ENCODE measurements around the gene MAT2A.

The MAT2A gene

DNA sequence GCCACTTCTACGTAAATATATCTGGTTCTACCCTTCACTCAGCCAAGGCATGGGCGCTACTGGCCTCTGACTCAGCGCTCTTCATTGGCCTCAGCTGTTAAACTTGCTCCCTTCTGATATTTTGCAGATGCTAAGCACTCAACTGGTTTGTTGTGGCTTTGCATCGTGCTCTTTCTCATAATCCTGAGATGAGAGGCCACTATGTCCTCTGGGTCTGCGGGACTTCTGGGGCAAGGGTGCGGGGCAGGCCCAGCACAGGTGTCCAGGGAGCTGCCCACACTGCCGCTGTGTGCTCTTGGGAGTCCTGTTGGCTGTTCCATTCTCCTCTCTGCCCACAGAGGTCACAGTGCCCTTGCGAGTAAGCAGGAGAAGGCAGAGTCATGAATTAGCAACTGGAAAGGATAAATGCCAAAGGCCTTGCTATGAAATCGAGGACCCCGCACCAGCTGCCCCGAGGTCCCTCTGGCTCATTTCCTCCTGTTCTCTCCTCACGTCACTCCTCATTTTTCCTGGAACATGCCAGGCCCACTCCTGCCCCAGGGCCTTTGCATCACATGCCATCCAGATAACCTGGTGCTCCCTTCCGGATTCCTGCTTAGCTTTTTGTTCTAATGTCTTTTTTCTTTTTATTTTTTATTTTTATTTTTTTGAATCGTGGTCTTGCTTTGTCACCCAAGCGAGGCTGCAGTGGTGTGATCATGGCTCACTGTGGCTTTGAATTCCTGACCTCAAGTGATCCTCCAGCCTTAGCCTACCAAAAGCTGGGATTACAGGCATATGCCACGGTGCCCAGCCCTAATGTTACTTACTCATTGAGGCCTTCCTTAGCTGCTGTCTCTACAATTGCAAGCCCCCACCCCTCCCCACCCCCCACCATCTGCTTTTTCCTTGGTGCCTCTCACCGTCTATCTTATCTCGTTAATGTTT, 34.9 kb upstream of the MAT2A start:
- Histone ChIP-seq H3K36me3 (replicated peaks in 1 of 2; ENCODE audit: control insufficient read depth in 2 of 2, insufficient read depth in 2 of 2, low read length in 2 of 2) (no peaks in the 10 kb centered on the region), H3K4ac (ENCODE audit: low read length) (no peak overlapping the region), H3K14ac (ENCODE audit: low read length) (no peak overlapping the region), H2BK120ac (ENCODE audit: low read depth, low read length) (no peak overlapping the region), H4K8ac (ENCODE audit: low read depth, low read length) (no peak overlapping the region), H2AFZ (ENCODE audit: low read length) (no peak overlapping the region), H3K4me1 (ENCODE audit: control insufficient read depth in 2 of 2, insufficient read depth in 1 of 2, low read depth in 1 of 2, low read length in 2 of 2) (no peaks in the 10 kb centered on the region), H3K79me1 (ENCODE audit: low read depth, low read length) (no peaks in the 10 kb centered on the region), H3K27ac (replicated peaks; ENCODE audit: low read length) (no peak overlapping the region), H3K23ac (ENCODE audit: low read depth, low read length, poor library complexity) (no peak overlapping the region), H4K91ac (ENCODE audit: low read depth, low read length, poor library complexity) (no peak overlapping the region), H2AK5ac (ENCODE audit: low read depth, low read length) (no peak overlapping the region), H3K27me3 (ENCODE audit: control insufficient read depth in 3 of 3, insufficient read depth in 3 of 3, low read depth in 1 of 3, low read length in 3 of 3) (peaks cover 0 to 15% (median 0%) of the 10 kb centered on the region in 3 experiments), H2BK12ac (ENCODE audit: low read length) (no peak overlapping the region), H3K4me3 (ENCODE audit: low read length in 2 of 2) (no peak overlapping the region), H3K9ac (ENCODE audit: low read depth, low read length, poor library complexity) (no peak overlapping the region), H3K9me3 (replicated peaks in 1 of 2; ENCODE audit: control insufficient read depth in 2 of 2, insufficient read depth in 1 of 2, low read depth in 1 of 2, low read length in 2 of 2) (no peaks in the 10 kb centered on the region), H3K4me2 (ENCODE audit: insufficient read depth, low read length, poor library complexity, severe bottlenecking) (no peak overlapping the region), H2BK5ac (ENCODE audit: low read length) (no peak overlapping the region), H2BK15ac (ENCODE audit: low read length) (no peak overlapping the region), H3K18ac (ENCODE audit: low read length) (no peak overlapping the region)
- DNase-seq (ENCODE audit: low spot score) = no peak
- WGBS, 2 donors (ENCODE audit: extremely low coverage in 2 of 2, insufficient read length in 2 of 2, insufficient replicate concordance in 1 of 2) = no CpG with 5 or more reads among the region's 18 CpGs

DNA sequence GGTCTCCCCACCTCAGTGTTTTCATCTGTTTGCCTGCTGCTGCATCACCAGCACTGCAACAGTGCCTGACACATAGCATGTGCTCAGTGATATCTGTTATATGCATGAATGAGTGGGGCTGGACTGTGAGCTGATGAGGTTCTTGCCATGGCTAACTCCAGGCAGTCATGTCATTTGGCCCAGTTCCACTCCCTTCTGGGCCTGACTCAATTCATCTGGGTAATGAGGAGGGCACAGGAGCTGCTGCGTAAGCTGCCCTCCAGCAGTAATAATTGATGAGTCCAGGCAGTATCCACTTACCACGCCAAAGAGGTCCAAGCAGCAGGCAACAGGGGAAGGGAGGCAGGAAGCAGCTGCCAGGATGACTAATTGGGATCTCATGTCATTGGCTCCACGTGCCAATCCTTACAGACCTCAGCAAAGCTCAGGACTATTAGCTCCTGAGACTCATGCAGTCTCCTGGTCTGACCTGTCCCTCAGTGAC, 34.1 kb upstream of the MAT2A start:
- no peak overlapping the region for H4K8ac ChIP-seq (ENCODE audit: low read depth, low read length)
- no peaks in the 10 kb centered on the region for H3K36me3 ChIP-seq (replicated peaks in 1 of 2; ENCODE audit: control insufficient read depth in 2 of 2, insufficient read depth in 2 of 2, low read length in 2 of 2)
- H2BK120ac ChIP-seq (ENCODE audit: low read depth, low read length) = no peak overlapping the region
- H2AFZ ChIP-seq (ENCODE audit: low read length) = no peak overlapping the region
- peaks cover 0 to 15% (median 0%) of the 10 kb centered on the region in 3 experiments for H3K27me3 ChIP-seq (ENCODE audit: control insufficient read depth in 3 of 3, insufficient read depth in 3 of 3, low read depth in 1 of 3, low read length in 3 of 3)
- H3K4me1 ChIP-seq (ENCODE audit: control insufficient read depth in 2 of 2, insufficient read depth in 1 of 2, low read depth in 1 of 2, low read length in 2 of 2) = no peaks in the 10 kb centered on the region
- no peak overlapping the region for H4K91ac ChIP-seq (ENCODE audit: low read depth, low read length, poor library complexity)
- no peak overlapping the region for H3K4me2 ChIP-seq (ENCODE audit: insufficient read depth, low read length, poor library complexity, severe bottlenecking)
- H2BK15ac ChIP-seq (ENCODE audit: low read length) = no peak overlapping the region
- H3K18ac ChIP-seq (ENCODE audit: low read length) = no peak overlapping the region
- no peaks in the 10 kb centered on the region for H3K79me1 ChIP-seq (ENCODE audit: low read depth, low read length)
- peak overlapping the region; percentile 18 for H3K23ac ChIP-seq (ENCODE audit: low read depth, low read length, poor library complexity)
- no CpG with 5 or more reads among the region's 3 CpGs for WGBS, 2 donors (ENCODE audit: extremely low coverage in 2 of 2, insufficient read length in 2 of 2, insufficient replicate concordance in 1 of 2)
- no peak overlapping the region for H3K9ac ChIP-seq (ENCODE audit: low read depth, low read length, poor library complexity)
- H3K14ac ChIP-seq (ENCODE audit: low read length) = peak overlapping the region; percentile 61
- H2BK12ac ChIP-seq (ENCODE audit: low read length) = no peak overlapping the region
- H3K27ac ChIP-seq (replicated peaks; ENCODE audit: low read length) = no peak overlapping the region
- H3K4ac ChIP-seq (ENCODE audit: low read length) = no peak overlapping the region
- no peak overlapping the region for H2AK5ac ChIP-seq (ENCODE audit: low read depth, low read length)
- H2BK5ac ChIP-seq (ENCODE audit: low read length) = no peak overlapping the region
- no peaks in the 10 kb centered on the region for H3K9me3 ChIP-seq (replicated peaks in 1 of 2; ENCODE audit: control insufficient read depth in 2 of 2, insufficient read depth in 1 of 2, low read depth in 1 of 2, low read length in 2 of 2)
- no peak overlapping the region for H3K4me3 ChIP-seq (ENCODE audit: low read length in 2 of 2)
- DNase-seq (ENCODE audit: low spot score) = no peak

GRCh38 chr2:85505551-85506238, 33.3 kb upstream of the MAT2A start:
- Histone ChIP-seq H2BK5ac (ENCODE audit: low read length) (no peak overlapping the region), H3K4me1 (ENCODE audit: control insufficient read depth in 2 of 2, insufficient read depth in 1 of 2, low read depth in 1 of 2, low read length in 2 of 2) (no peaks in the 10 kb centered on the region), H3K4me3 (ENCODE audit: low read length in 2 of 2) (peak overlapping the region in 1 of 2 donors; percentile 17), H2AK5ac (ENCODE audit: low read depth, low read length) (no peak overlapping the region), H4K8ac (ENCODE audit: low read depth, low read length) (peak overlapping the region; percentile 83), H3K4ac (ENCODE audit: low read length) (no peak overlapping the region), H2AFZ (ENCODE audit: low read length) (no peak overlapping the region), H3K9me3 (replicated peaks in 1 of 2; ENCODE audit: control insufficient read depth in 2 of 2, insufficient read depth in 1 of 2, low read depth in 1 of 2, low read length in 2 of 2) (no peaks in the 10 kb centered on the region), H3K18ac (ENCODE audit: low read length) (no peak overlapping the region), H3K79me1 (ENCODE audit: low read depth, low read length) (no peaks in the 10 kb centered on the region), H4K91ac (ENCODE audit: low read depth, low read length, poor library complexity) (no peak overlapping the region), H3K4me2 (ENCODE audit: insufficient read depth, low read length, poor library complexity, severe bottlenecking) (no peak overlapping the region), H3K27ac (replicated peaks; ENCODE audit: low read length) (no peak overlapping the region), H3K14ac (ENCODE audit: low read length) (no peak overlapping the region), H2BK120ac (ENCODE audit: low read depth, low read length) (no peak overlapping the region), H2BK12ac (ENCODE audit: low read length) (no peak overlapping the region), H3K27me3 (ENCODE audit: control insufficient read depth in 3 of 3, insufficient read depth in 3 of 3, low read depth in 1 of 3, low read length in 3 of 3) (peaks cover 0 to 15% (median 0%) of the 10 kb centered on the region in 3 experiments), H3K36me3 (replicated peaks in 1 of 2; ENCODE audit: control insufficient read depth in 2 of 2, insufficient read depth in 2 of 2, low read length in 2 of 2) (no peaks in the 10 kb centered on the region), H3K23ac (ENCODE audit: low read depth, low read length, poor library complexity) (no peak overlapping the region), H3K9ac (ENCODE audit: low read depth, low read length, poor library complexity) (no peak overlapping the region), H2BK15ac (ENCODE audit: low read length) (no peak overlapping the region)
- no CpG with 5 or more reads among the region's 10 CpGs for WGBS, 2 donors (ENCODE audit: extremely low coverage in 2 of 2, insufficient read length in 2 of 2, insufficient replicate concordance in 1 of 2)
- no peak for DNase-seq (ENCODE audit: low spot score)

DNA sequence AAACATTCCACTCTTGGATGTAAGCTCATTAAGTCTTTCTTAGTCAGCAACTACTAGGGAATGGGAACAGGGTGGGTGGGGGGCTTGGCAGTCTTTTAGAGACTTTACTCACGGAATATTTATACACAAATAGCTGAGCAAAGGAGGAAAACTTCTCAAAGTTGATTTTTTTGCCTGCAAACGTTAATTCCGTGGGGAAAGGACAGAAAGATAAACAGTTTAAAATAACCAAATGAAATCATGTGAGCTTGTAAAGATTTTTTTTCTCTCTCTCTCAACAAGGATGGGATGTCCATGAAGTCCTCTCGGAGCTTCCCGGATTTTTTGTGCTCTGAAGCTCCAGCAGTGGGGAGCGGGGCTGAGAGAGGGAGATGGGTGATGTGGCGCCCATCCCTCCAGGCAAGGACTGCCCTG, 32.2 kb upstream of the MAT2A start:
- no peak overlapping the region for H2BK12ac ChIP-seq (ENCODE audit: low read length)
- no peaks in the 10 kb centered on the region for H3K4me1 ChIP-seq (ENCODE audit: control insufficient read depth in 2 of 2, insufficient read depth in 1 of 2, low read depth in 1 of 2, low read length in 2 of 2)
- H3K36me3 ChIP-seq (replicated peaks in 1 of 2; ENCODE audit: control insufficient read depth in 2 of 2, insufficient read depth in 2 of 2, low read length in 2 of 2) = no peaks in the 10 kb centered on the region
- no CpG with 5 or more reads among the region's 7 CpGs for WGBS, 2 donors (ENCODE audit: extremely low coverage in 2 of 2, insufficient read length in 2 of 2, insufficient replicate concordance in 1 of 2)
- no peak overlapping the region for H3K9ac ChIP-seq (ENCODE audit: low read depth, low read length, poor library complexity)
- no peak overlapping the region for H2AK5ac ChIP-seq (ENCODE audit: low read depth, low read length)
- H2BK15ac ChIP-seq (ENCODE audit: low read length) = no peak overlapping the region
- no peak overlapping the region for H3K18ac ChIP-seq (ENCODE audit: low read length)
- no peak overlapping the region for H3K14ac ChIP-seq (ENCODE audit: low read length)
- no peaks in the 10 kb centered on the region for H3K79me1 ChIP-seq (ENCODE audit: low read depth, low read length)
- H3K4ac ChIP-seq (ENCODE audit: low read length) = no peak overlapping the region
- no peak overlapping the region for H3K27ac ChIP-seq (replicated peaks; ENCODE audit: low read length)
- H3K4me2 ChIP-seq (ENCODE audit: insufficient read depth, low read length, poor library complexity, severe bottlenecking) = no peak overlapping the region
- H4K91ac ChIP-seq (ENCODE audit: low read depth, low read length, poor library complexity) = no peak overlapping the region
- no peak for DNase-seq (ENCODE audit: low spot score)
- H4K8ac ChIP-seq (ENCODE audit: low read depth, low read length) = no peak overlapping the region
- H2BK5ac ChIP-seq (ENCODE audit: low read length) = no peak overlapping the region
- H2AFZ ChIP-seq (ENCODE audit: low read length) = no peak overlapping the region
- H2BK120ac ChIP-seq (ENCODE audit: low read depth, low read length) = no peak overlapping the region
- no peak overlapping the region for H3K4me3 ChIP-seq (ENCODE audit: low read length in 2 of 2)
- H3K23ac ChIP-seq (ENCODE audit: low read depth, low read length, poor library complexity) = no peak overlapping the region
- H3K27me3 ChIP-seq (ENCODE audit: control insufficient read depth in 3 of 3, insufficient read depth in 3 of 3, low read depth in 1 of 3, low read length in 3 of 3) = peaks cover 0 to 15% (median 0%) of the 10 kb centered on the region in 3 experiments
- no peaks in the 10 kb centered on the region for H3K9me3 ChIP-seq (replicated peaks in 1 of 2; ENCODE audit: control insufficient read depth in 2 of 2, insufficient read depth in 1 of 2, low read depth in 1 of 2, low read length in 2 of 2)
